Measurements from ENCODE around the gene CYFIP2.

DNA sequence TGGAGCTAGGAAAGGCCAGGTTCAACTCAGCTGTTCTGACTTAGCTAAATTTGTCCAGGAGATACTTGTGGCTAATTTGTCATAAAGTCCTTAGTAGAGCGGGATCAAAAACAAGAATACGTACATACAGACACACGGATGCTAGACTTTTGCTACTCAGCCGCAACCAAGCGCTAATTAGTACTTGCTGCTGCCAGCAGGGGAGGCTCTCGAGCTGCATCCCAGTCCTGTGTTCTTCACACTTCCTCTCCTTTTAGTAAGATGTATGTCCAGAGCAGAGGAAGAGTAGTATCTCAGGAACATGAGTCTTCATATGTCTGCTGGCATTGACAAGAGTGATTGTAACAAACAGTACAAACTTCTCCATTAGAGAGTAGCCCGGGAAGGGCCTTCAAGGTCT is 58.3 kb downstream of the CYFIP2 start:
- TF ChIP-seq, protein P1, sequence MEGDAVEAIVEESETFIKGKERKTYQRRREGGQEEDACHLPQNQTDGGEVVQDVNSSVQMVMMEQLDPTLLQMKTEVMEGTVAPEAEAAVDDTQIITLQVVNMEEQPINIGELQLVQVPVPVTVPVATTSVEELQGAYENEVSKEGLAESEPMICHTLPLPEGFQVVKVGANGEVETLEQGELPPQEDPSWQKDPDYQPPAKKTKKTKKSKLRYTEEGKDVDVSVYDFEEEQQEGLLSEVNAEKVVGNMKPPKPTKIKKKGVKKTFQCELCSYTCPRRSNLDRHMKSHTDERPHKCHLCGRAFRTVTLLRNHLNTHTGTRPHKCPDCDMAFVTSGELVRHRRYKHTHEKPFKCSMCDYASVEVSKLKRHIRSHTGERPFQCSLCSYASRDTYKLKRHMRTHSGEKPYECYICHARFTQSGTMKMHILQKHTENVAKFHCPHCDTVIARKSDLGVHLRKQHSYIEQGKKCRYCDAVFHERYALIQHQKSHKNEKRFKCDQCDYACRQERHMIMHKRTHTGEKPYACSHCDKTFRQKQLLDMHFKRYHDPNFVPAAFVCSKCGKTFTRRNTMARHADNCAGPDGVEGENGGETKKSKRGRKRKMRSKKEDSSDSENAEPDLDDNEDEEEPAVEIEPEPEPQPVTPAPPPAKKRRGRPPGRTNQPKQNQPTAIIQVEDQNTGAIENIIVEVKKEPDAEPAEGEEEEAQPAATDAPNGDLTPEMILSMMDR (IDR thresholded peaks at IDR 0.05; ENCODE audit: insufficient read depth, low read length) = no peak
- no peak for TF ChIP-seq GABPA (IDR thresholded peaks at IDR 0.05; ENCODE audit: low read depth)
- TF ChIP-seq POLR2AphosphoS5 (IDR thresholded peaks at IDR 0.05; ENCODE audit: low read depth) = no peak
- TF ChIP-seq REST (IDR thresholded peaks at IDR 0.05; ENCODE audit: insufficient replicate concordance, low read depth) = no peak
- TF ChIP-seq SPI1 (IDR thresholded peaks at IDR 0.05; ENCODE audit: borderline replicate concordance, low read depth) = no peak

Data from HL-60 (cell line).